GM06990 (cell line): ENCODE data around the gene EIF2AK2.

ENCODE experiments used
- DNase-seq: peaks from one replicate; pipeline ENCODE4 v3.0.0-alpha.2; 2011; ENCODE audit not compliant: insufficient read length; ENCODE audit errors: extremely low read depth
- H3K27me3 ChIP-seq: replicated peaks from 2 replicates; pipeline ENCODE4 v1.6.0; 2011; ENCODE audit warnings: low read length; ENCODE audit not compliant: control insufficient read depth, insufficient read depth
- H3K36me3 ChIP-seq: 2 replicates; pipeline ENCODE4 v1.5.1; 2011; ENCODE audit warnings: low read length; ENCODE audit not compliant: control insufficient read depth, insufficient read depth
- H3K4me3 ChIP-seq: replicated peaks from 2 replicates; pipeline ENCODE4 v1.5.1; 2011; ENCODE audit warnings: low read depth, mild to moderate bottlenecking, control low read depth, low read length
- CTCF ChIP-seq: IDR thresholded peaks from 2 replicates; pipeline ENCODE4 v1.5.1; 2011; ENCODE audit warnings: low read length, control low read depth, mild to moderate bottlenecking, inconsistent platforms; ENCODE audit not compliant: insufficient read depth, poor library complexity, severe bottlenecking

EIF2AK2 gene

GRCh38 chr2:37104178-37104577 is 52.6 kb downstream of the EIF2AK2 start:
- no peak overlapping the region for H3K4me3 ChIP-seq
- H3K36me3 ChIP-seq = peaks cover 11% of the 10 kb centered on the region
- no peak for TF ChIP-seq CTCF
- no peak for DNase-seq
- no peaks in the 10 kb centered on the region for H3K27me3 ChIP-seq

GRCh38 chr2:37102588-37102987 is 54.2 kb downstream of the EIF2AK2 start:
- peaks cover 6% of the 10 kb centered on the region for H3K36me3 ChIP-seq
- no peak overlapping the region for H3K4me3 ChIP-seq
- no peak for TF ChIP-seq CTCF
- no peak for DNase-seq
- no peaks in the 10 kb centered on the region for H3K27me3 ChIP-seq

- H3K36me3 ChIP-seq = peaks cover 4% of the 10 kb centered on the region
Measured at GRCh38 chr2:37100054-37100453, 56.7 kb downstream of the EIF2AK2 start.

GRCh38 chr2:37098416-37099118 is 58.2 kb downstream of the EIF2AK2 start:
- no peak overlapping the region for H3K4me3 ChIP-seq
- peaks cover 3% of the 10 kb centered on the region for H3K36me3 ChIP-seq
- peak; percentile 22 for DNase-seq
- no peak for TF ChIP-seq CTCF
- H3K27me3 ChIP-seq = no peaks in the 10 kb centered on the region

More at GRCh38 chr2:37100054-37100453, 56.7 kb downstream of the EIF2AK2 start:
- Histone ChIP-seq H3K27me3 (no peaks in the 10 kb centered on the region), H3K4me3 (no peak overlapping the region)
- no peak for DNase-seq
- TF ChIP-seq CTCF = no peak

- H3K36me3 ChIP-seq = peaks cover 3% of the 10 kb centered on the region
- no peak overlapping the region for H3K4me3 ChIP-seq
- no peaks in the 10 kb centered on the region for H3K27me3 ChIP-seq
- no peak for DNase-seq
- no peak for TF ChIP-seq CTCF
Measured at GRCh38 chr2:37096568-37096967, 60.2 kb downstream of the EIF2AK2 start.
